Smooth muscle cell (in vitro differentiated cells): ENCODE results near the gene KY. TPM values are rescaled to one million over a fixed set of nuclear protein-coding genes. Genes with fewer than 3 reads are reported as not detected.

Experiments used
- DNase-seq: peaks from one replicate; lab custom pipeline; 2025; ENCODE audit not compliant: unreplicated experiment; lab: John Stamatoyannopoulos, UW
- H2AFZ ChIP-seq: fragments of 200-600 bp; sonication (generic); 2 replicates; pipeline ENCODE4 v1.6.0; 2016; ENCODE audit warnings: antibody characterized with exemption, low read depth, mild to moderate bottlenecking
- H3F3A ChIP-seq: fragments of 200-600 bp; sonication (generic); 2 replicates; pipeline ENCODE4 v1.6.0; 2017; ENCODE audit warnings: antibody characterized with exemption, low read depth
- H3K27ac ChIP-seq: fragments of 200-600 bp; sonication (generic); 2 replicates; pipeline ENCODE4 v1.5.1; 2016; ENCODE audit warnings: low read depth, mild to moderate bottlenecking
- H3K27me3 ChIP-seq: fragments of 200-600 bp; sonication (generic); 2 replicates; pipeline ENCODE4 v1.6.1; 2016; ENCODE audit warnings: low read depth, mild to moderate bottlenecking
- H3K36me3 ChIP-seq: fragments of 200-600 bp; sonication (generic); 2 replicates; pipeline ENCODE4 v1.5.1; 2016; ENCODE audit warnings: low read depth
- H3K4me1 ChIP-seq: fragments of 200-600 bp; sonication (generic); 2 replicates; pipeline ENCODE4 v1.5.1; 2016; ENCODE audit warnings: low read depth
- H3K4me2 ChIP-seq: fragments of 200-600 bp; sonication (generic); 2 replicates; pipeline ENCODE4 v1.6.0; 2016; ENCODE audit warnings: mild to moderate bottlenecking
- H3K4me3 ChIP-seq: fragments of 200-600 bp; sonication (generic); 2 replicates; pipeline ENCODE4 v1.5.1; 2016; ENCODE audit warnings: mild to moderate bottlenecking
- H3K79me2 ChIP-seq: fragments of 200-600 bp; sonication (generic); 2 replicates; pipeline ENCODE4 v1.6.0; 2016; ENCODE audit warnings: low read depth, mild to moderate bottlenecking
- H3K9ac ChIP-seq: fragments of 200-600 bp; sonication (generic); 2 replicates; pipeline ENCODE4 v1.6.0; 2016; ENCODE audit warnings: low read depth
- H3K9me3 ChIP-seq: fragments of 200-600 bp; sonication (generic); replicated peaks from 2 replicates; pipeline ENCODE4 v1.5.1; 2016; ENCODE audit warnings: low read depth
- H4K20me1 ChIP-seq: fragments of 200-600 bp; sonication (generic); 2 replicates; pipeline ENCODE4 v1.6.0; 2016; ENCODE audit warnings: low read depth
- WGBS: methylation state at CpG from one replicate; pipeline ENCODE4 v1.1.7; 2016; ENCODE audit warnings: low lambda C conversion rate; 5-methylcytosine and 5-hydroxymethylcytosine counted together
- polyA plus RNA-seq: library from polyadenylated mRNA; unstranded; fragments of >200 nt; fragmentation: Nextera tagmentation; extraction: Ambion mirVana; gene quantifications from 2 replicates; pipeline ENCODE4 v1.2.1, GENCODE V29; 2016
- total RNA-seq: library from RNA; depleted of rRNA; stranded (reverse); fragments of >200 nt; gene quantifications from 2 replicates; pipeline ENCODE4 v1.2.3, GENCODE V29; 2014
- TF ChIP-seq, protein P1 (sequence below): fragments of 200-600 bp; sonication (generic); IDR thresholded peaks from 2 replicates; pipeline ENCODE4 v1.5.1; 2017; ENCODE audit warnings: borderline replicate concordance, mild to moderate bottlenecking, antibody characterized with exemption; ENCODE audit not compliant: insufficient read depth, poor library complexity, severe bottlenecking

KY gene
- total and polyA plus RNA-seq, 2 experiments from 2014 or later = 0.07 to 0.09 TPM

DNA sequence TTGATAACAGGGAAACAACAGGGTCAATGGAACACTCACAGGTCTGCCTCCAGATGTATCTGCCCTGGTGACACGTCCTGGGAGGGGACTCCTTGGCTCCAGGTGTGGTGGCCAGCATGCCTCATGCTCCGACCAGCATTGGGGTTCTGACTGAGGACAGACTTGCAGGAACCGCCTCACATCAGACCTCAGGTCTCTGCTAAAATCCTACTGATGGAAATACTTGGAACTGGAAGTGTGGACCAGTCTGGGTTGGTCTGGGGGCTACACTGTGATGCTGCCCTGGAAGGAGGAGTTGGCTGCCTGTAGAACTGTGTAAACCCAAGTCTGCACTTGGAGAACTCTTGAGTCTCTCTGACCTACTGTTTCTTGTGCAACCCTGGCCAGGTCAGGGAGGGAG, 17.1 kb upstream of the KY start:
- H3K9me3 ChIP-seq = no peaks in the 10 kb centered on the region
- no peaks in the 10 kb centered on the region for H3K36me3 ChIP-seq
- H4K20me1 ChIP-seq = no peaks in the 10 kb centered on the region
- H3K9ac ChIP-seq = no peak overlapping the region
- H3K4me2 ChIP-seq = no peak overlapping the region
- no peaks in the 10 kb centered on the region for H3F3A ChIP-seq
- 60% methylated on average over 3 of the region's 3 CpGs for WGBS
- no peaks in the 10 kb centered on the region for H3K79me2 ChIP-seq
- no peak for DNase-seq
- no peak overlapping the region for H3K4me3 ChIP-seq
- no peaks in the 10 kb centered on the region for H3K4me1 ChIP-seq
- no peaks in the 10 kb centered on the region for H3K27me3 ChIP-seq
- no peak overlapping the region for H3K27ac ChIP-seq
- no peak overlapping the region for H2AFZ ChIP-seq
- TF ChIP-seq, protein P1, sequence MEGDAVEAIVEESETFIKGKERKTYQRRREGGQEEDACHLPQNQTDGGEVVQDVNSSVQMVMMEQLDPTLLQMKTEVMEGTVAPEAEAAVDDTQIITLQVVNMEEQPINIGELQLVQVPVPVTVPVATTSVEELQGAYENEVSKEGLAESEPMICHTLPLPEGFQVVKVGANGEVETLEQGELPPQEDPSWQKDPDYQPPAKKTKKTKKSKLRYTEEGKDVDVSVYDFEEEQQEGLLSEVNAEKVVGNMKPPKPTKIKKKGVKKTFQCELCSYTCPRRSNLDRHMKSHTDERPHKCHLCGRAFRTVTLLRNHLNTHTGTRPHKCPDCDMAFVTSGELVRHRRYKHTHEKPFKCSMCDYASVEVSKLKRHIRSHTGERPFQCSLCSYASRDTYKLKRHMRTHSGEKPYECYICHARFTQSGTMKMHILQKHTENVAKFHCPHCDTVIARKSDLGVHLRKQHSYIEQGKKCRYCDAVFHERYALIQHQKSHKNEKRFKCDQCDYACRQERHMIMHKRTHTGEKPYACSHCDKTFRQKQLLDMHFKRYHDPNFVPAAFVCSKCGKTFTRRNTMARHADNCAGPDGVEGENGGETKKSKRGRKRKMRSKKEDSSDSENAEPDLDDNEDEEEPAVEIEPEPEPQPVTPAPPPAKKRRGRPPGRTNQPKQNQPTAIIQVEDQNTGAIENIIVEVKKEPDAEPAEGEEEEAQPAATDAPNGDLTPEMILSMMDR = no peak

DNA sequence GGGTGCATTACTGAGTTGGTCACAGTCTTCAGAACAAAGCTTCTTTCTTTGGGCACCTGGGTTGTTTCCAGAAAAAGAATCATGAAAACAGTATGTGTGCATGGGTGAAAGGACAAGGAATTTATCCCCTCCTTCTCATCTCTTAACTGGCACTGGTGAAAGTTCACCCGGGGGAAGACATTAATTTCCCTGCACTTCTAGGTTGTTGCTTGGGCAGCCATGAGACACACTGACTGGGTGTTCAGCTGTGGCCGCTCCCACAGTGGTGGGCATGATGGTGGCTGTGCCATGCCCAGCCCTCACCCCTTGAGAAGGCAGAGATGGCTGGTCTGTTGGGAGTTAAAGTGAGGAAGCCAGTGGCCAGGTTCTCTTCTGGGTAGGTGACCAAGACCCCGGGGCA, 16.6 kb upstream of the KY start:
- no peaks in the 10 kb centered on the region for H3K27me3 ChIP-seq
- no peaks in the 10 kb centered on the region for H4K20me1 ChIP-seq
- H3K4me1 ChIP-seq = no peaks in the 10 kb centered on the region
- H2AFZ ChIP-seq = no peak overlapping the region
- H3K27ac ChIP-seq = no peak overlapping the region
- H3K4me2 ChIP-seq = no peak overlapping the region
- TF ChIP-seq, protein P1 = no peak
- no peaks in the 10 kb centered on the region for H3F3A ChIP-seq
- H3K9ac ChIP-seq = no peak overlapping the region
- DNase-seq = no peak
- H3K79me2 ChIP-seq = no peaks in the 10 kb centered on the region
- no peak overlapping the region for H3K4me3 ChIP-seq
- H3K36me3 ChIP-seq = no peaks in the 10 kb centered on the region
- no peaks in the 10 kb centered on the region for H3K9me3 ChIP-seq
- 97% methylated on average over 3 of the region's 3 CpGs for WGBS

DNA sequence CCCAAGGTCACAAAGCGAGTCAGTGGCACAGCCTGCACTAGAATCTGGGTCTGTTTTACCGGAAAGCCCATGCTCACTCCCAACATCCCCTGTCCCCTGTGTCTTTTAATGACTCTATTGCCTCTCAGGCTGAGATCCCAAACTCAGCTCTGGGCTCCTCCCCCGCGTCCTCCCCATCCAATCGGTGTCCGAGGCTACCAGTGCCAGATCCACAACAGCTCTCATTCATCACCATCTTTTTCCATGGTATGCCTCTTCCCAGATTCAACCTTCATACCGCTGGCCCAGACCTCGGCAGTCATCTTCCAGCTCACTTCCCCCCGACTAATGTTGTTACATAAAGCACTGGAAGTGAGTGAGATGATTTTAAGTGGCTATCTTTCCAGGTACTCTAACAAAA, 16.1 kb upstream of the KY start:
- Histone ChIP-seq H3K9me3 (no peaks in the 10 kb centered on the region), H3K27me3 (no peaks in the 10 kb centered on the region), H4K20me1 (no peaks in the 10 kb centered on the region), H3K27ac (no peak overlapping the region), H3K4me3 (no peak overlapping the region), H3K79me2 (no peaks in the 10 kb centered on the region), H3K4me1 (no peaks in the 10 kb centered on the region), H3F3A (no peaks in the 10 kb centered on the region), H2AFZ (no peak overlapping the region), H3K4me2 (no peak overlapping the region), H3K36me3 (no peaks in the 10 kb centered on the region), H3K9ac (no peak overlapping the region)
- no peak for DNase-seq
- TF ChIP-seq, protein P1 = no peak
- WGBS = 84% methylated on average over 9 of the region's 9 CpGs

DNA sequence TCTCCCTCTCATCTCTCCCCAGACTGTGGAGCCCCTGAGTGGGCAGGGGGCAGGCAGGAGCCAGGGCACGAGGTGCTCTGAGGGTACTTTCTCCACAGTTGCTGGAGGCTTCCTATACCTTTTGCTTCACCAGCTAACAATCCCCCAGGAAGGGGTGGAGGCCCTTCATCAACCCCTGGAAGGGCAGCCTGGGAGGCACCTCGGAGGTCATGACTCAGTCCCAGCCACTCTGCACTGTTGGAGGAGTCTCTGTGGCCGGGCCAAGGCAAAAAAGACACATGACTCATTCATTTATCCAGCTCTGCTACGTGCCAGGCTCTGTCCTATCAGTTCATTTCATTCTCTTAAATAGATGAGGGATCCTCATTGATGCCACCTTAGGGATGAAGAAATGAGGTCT, 15.6 kb upstream of the KY start:
- no peak overlapping the region for H3K4me3 ChIP-seq
- 32% methylated on average over 4 of the region's 4 CpGs for WGBS

More for the DNA sequence above, 15.6 kb upstream of the KY start:
- TF ChIP-seq, protein P1 = no peak
- Histone ChIP-seq H3K36me3 (no peaks in the 10 kb centered on the region), H3K4me1 (no peaks in the 10 kb centered on the region), H3K27ac (no peak overlapping the region), H3K9ac (no peak overlapping the region), H3K27me3 (no peaks in the 10 kb centered on the region), H2AFZ (no peak overlapping the region), H3K4me2 (no peak overlapping the region), H4K20me1 (no peaks in the 10 kb centered on the region), H3K9me3 (no peaks in the 10 kb centered on the region), H3K79me2 (no peaks in the 10 kb centered on the region), H3F3A (no peaks in the 10 kb centered on the region)
- DNase-seq = no peak
